SK-N-SH (cell line): ENCODE results near the gene ARAP2.

Experiments
- POLR2AphosphoS5 ChIP-seq: IDR thresholded peaks from 2 replicates; pipeline ENCODE4 v1.6.1; 2012; ENCODE audit warnings: low read depth, low read length
- RAD21 ChIP-seq: IDR thresholded peaks from 2 replicates; pipeline ENCODE4 v1.6.1; 2012; ENCODE audit warnings: mild to moderate bottlenecking, low read length
- SIN3A ChIP-seq: IDR thresholded peaks from 2 replicates; pipeline ENCODE4 v1.6.1; 2012; ENCODE audit warnings: low read depth, mild to moderate bottlenecking, low read length, moderate library complexity, borderline replicate concordance
- TAF1 ChIP-seq: IDR thresholded peaks from 2 replicates; pipeline ENCODE4 v1.6.1; 2012; ENCODE audit warnings: low read depth, mild to moderate bottlenecking, low read length, moderate library complexity, borderline replicate concordance

DNA sequence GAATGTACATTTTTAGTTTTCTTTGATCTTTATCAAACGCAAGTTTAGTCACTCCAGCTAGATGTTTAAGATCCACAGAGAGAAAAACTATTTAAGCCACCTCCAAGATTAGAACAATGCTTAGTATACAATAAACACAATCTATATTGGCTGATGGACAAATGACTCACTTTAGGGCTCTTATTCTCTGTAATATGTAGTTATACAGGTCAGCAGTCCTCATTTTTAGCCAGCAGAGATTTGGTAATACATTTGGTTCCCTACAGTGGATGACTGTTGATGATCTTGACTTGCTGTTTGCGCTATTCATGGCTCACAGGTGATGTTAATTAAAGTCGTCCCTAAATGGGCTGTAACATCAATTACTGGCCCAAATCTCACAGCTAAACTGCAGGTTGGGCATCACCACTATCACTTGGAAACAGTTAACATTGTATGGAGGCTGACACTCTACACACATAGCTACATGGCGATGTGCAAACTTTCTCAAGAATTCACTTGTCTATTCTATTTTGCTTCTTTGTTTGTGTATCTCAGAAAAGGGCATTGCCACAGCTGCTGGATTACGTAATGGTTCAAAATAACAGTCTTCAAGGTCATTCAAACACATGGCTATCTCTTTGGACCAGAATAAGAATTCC, 25.3 kb upstream of the ARAP2 start:
- TF ChIP-seq TAF1 (no peak), SIN3A (no peak), POLR2AphosphoS5 (no peak), RAD21 (no peak)
